CD4-positive, alpha-beta T cell treated with Interleukin-6 at 100 ng/mL for 8 hours (primary cell): Measurements from ENCODE around the gene TRIM47.

ENCODE experiments used
- DNase-seq: peaks from one replicate; pipeline ENCODE4 v3.0.0-alpha.2; 2020; ENCODE audit warnings: mixed read lengths, low spot score

The TRIM47 gene

GRCh38 chr17:75845058-75845711 is 33.2 kb downstream of the TRIM47 start:
- DNase-seq, result peak; percentile 52

DNA sequence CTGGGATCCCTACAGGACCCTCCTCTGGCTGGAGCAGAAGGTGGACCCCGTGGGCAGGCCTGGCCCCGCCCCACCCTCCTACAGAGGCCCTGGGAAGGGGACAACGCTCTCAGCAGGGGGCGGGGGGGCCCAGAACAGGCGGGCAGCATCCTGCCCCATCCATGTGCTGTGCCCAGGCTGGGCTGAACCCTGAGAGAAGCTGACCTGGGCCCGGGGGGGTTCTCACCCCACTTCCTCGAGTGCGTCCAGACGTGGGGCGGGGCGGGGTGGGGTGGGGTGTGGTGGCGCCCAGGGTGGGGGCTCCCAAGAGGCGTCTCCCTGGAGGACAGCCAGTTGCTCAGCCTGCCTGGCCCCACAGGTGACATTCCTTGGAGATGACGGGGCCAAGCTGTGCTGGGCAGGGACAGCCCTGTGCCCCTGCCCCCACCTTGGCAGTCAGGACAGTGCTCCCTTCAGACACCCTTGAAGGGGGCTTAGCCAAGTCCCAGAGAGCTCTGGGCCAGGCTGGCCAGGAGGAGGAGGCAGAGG is 33.8 kb downstream of the TRIM47 start:
- no peak for DNase-seq

GRCh38 chr17:75843577-75844529 is 34.5 kb downstream of the TRIM47 start, which contains the start of gene UNC13D:
Gene UNC13D, minus strand, starts transcription at chr17:75844404. Its CDS starts 67 bp downstream, at chr17:75844337.
- DNase-seq, result peak; percentile 67

- DNase-seq, result peak; percentile 34
Observed at GRCh38 chr17:75842963-75843576, 35.3 kb downstream of the TRIM47 start.

- no peak for DNase-seq
Observed at GRCh38 chr17:75842411-75842810, 36.0 kb downstream of the TRIM47 start.

- DNase-seq, result no peak
Observed at GRCh38 chr17:75840799-75841164, 37.6 kb downstream of the TRIM47 start.

- DNase-seq, result no peak
Observed at GRCh38 chr17:75839942-75840798, 38.2 kb downstream of the TRIM47 start.

DNA sequence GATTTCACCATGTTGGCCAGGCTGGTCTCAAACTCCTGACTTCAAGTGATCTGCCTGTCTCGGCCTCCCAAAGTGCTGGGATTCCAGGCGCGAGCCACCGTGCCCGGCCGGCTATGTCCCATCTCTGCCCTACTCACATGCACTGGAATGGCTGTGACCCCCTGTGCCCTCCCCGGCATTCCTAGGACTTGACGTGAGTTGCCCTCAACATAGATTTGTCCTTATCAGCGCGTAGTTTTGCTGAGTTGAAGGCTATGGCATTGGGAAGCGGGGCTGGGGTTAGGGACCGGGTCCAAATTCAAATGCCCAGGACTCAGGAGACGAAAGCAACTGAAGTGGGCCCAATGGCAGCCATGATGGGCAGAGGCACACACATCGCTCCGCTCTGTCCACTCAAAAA is 40.0 kb downstream of the TRIM47 start:
- DNase-seq, result no peak

DNA sequence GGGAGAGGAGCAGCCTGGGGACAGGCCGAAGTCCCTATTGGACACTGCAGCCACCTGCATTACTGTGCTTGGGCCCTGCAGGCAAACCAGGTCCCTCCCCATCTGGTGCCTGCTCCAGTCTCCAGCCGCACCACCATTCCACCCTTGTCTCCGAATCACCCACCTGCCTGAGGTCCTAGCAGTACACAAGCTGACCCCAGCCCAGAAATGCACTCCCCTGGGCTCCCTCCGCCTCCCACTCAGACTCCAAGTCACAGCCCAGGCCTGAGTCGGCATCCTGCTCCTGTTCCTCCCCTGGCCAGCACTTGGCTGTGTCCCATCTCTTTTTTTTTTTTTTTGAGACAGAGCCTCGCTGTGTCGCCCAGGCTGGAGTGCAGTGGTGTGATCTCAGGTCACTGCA is 40.5 kb downstream of the TRIM47 start:
- no peak for DNase-seq

DNA sequence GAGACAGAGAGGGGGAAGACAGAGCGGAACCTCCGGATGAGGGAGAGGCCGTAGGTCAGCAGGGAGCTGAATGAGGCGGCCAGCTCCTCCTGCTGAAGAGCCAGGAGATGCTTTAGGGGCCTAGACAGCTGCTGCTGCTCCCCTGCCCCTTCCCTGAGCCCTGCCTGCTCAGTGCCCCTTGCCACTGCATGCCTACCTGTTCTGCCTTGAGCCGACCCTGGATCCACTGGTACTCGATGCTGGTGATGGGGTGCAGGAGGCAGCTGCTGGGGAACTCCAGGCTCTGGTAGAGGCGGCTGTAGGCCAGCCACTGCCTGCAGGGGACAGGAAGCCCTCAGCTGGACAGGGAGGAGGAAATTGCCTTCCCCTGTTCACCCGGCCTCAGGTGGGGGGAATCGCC is 41.8 kb downstream of the TRIM47 start:
- DNase-seq, result no peak

- no peak for DNase-seq
Observed at GRCh38 chr17:75835654-75835987, 42.8 kb downstream of the TRIM47 start.

DNA sequence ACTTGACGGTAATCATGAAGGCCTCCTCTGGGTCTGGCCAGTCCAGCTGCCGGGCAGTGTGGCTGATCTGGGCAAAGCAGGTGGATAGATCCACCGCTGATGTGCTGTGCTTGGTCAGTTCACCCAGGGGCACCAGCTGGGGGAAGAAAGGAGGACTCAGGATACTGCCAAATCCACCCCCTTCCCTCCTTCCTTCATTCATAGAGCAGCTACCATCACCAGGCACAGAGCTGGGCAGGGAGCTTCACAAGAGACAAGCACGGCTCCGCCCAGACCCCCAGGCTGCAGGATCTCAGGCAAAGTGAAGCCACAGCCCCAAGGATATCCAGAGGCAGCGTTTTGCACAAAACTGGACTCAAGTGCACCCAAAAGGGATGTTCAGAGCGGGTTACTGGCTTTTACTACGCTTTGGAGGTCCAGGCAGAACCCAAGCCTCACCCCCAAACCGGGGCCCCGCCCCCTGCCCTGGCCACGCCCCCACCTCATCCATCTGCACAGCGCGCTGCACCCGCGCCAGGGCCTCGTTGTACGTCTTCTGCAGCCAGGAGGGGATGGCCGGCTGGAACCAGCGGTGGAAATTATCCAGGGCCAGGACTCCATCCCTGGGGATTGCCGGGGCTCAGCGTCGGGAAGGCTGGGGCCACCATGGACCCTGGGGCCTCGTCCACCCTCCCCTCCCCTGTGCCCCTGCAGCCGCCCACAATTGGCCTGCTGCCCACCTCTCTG is 43.3 kb downstream of the TRIM47 start:
- DNase-seq, result no peak

DNA sequence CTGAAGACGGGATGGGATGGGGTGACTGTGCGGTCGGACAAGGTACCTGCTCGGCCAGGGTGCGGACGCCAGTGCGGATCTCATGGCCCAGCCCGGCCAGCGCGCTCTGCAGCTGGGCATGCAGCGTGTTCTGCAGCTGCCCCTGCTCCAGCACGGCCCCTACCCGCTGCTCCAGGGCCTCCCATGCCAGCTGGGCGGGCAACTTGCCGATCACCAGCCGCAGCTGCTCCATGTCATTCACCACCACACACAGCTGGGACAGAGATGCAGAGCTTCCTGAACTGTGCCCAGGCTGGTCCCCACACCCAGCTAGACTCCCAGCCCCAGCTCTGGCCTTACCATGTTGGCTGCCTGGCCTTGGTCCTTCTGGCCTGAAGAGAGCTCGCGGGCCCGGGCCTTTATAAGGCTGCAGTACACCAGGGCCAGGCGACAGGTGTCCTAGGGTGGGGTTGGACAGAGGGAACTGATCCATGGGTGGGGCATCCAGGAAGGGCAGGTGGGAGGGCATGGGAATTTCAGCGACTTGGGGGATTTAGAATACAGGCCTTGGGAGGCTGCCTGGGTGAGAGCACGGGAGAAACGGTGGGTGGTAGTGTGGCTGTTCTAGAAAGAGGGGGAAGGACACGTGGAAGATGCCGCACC is 44.0 kb downstream of the TRIM47 start:
- DNase-seq, result no peak

DNA sequence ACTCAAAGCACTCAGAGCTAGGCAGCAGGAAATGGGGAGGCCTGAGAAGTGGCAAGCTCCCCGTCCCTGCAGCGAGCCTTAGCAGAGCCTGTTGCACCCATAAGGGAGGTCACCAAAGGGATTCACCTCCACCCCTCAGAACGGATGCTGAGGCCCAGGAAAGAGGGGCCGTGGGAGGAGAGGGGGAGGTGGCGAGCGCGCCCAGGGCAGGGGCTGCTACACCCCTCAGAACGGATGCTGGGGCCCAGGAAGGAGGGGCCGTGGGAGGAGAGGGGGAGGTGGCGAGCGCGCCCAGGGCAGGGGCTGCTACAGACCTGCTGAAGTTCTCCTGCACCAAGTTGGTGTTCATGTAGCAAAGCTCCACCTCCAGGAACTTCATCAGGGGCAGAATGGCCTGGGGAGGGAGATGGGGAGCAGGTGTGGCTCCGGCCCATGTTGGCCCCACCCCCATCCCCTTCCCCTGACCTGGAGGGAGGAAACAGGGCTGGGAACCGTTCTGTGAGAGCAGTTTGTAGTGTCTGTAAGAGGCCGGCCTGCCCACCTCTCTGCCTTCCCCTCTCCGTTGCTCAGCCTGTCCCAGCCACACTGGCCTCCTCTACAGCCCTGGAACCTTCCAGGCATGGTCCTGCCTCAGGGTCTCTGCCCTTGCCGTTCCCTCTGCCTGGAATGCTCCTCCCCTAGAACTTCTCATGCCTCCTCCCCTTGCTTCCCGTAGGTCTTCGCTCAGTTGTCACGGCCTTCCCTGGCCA is 45.6 kb downstream of the TRIM47 start:
- peak; percentile 37 for DNase-seq

- DNase-seq, result peak; percentile 43
Observed at GRCh38 chr17:75832164-75832651, 46.2 kb downstream of the TRIM47 start.

DNA sequence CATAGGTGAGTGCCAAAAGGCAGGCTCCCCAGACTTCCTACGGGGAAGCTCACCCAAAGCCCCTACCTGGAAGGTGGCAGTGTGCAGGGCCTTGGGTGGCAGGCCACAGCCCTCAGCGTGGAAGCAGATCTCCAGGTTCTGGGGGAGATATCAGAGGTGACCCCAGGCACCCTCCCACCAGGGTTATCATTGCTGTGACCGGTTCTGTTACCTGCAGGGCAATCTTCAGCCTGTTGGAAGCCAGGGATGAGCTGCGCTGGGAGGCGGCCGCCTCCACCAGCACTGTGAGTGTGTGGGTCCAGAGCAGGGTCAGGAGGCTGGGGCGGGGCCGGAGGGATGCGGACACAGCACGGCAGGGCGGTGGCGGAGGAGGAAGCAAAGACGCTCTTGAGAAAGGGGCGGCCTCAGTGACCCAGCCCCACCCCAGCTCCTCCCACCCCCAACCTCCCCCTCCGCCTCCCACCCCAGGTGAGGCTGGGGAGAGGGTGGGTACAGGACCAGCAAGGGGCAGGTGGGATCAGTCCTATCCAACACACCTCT is 47.3 kb downstream of the TRIM47 start:
- DNase-seq, result no peak

- DNase-seq, result no peak
Observed at GRCh38 chr17:75830164-75831031, 48.0 kb downstream of the TRIM47 start.

DNA sequence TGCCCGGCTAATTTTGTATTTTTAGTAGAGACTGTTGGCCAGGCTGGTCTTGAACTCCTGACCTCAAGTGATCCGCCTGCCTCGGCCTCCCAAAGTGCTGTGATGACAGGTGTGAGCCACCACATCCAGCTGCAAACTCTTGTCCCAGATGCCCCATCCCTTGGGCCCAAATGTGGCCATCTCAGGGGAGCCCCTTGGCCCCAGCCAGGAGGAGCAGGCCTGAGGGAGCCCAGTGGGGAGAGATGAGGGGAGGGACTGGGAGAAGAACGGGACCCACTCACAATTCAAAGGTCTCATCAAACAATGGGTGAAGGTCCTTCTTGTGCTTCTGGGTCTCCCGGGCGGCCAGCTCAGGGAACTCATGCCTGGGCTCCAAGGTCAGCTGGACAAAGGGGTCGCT is 48.6 kb downstream of the TRIM47 start:
- no peak for DNase-seq
